OCI-LY7 (cell line): ENCODE results near the gene SHMT2. TPM values are rescaled to one million over a fixed set of nuclear protein-coding genes. Genes with fewer than 3 reads are reported as not detected.
A peak's percentile ranks its signal among the peaks of the same experiment; 100 is the strongest.

Experiments used
- BruUV-seq: library from RNA; stranded (reverse); fragments of 400-500 nt; replicated peaks from 2 replicates; lab custom pipeline; 2021; lab: Mats Ljungman, UMichigan
- CTCF ChIA-PET: fragments of 300-600 bp; sonication (Branson Sonifier 250); formaldehyde crosslinking; loops from one replicate; lab custom pipeline; 2022; ENCODE audit warnings: antibody characterized with exemption; ENCODE audit not compliant: unreplicated experiment; lab: Charles Lee
- POLR2A ChIA-PET: fragments of 300-600 bp; sonication (Branson Sonifier 250); formaldehyde crosslinking; loops from one replicate; lab custom pipeline; 2022; ENCODE audit warnings: antibody characterized with exemption; lab: Charles Lee
- DNase-seq: peaks from one replicate; pipeline ENCODE4 v3.0.0-alpha.2; 2015; ENCODE audit warnings: low spot score
- H2AFZ ChIP-seq: fragments of 200-600 bp; sonication (generic), shearing (Covaris generic); 2 replicates; pipeline ENCODE4 v1.6.1; 2014; ENCODE audit warnings: mild to moderate bottlenecking, antibody characterized with exemption, low read length, moderate library complexity
- H3K27ac ChIP-seq: fragments of 200-600 bp; sonication (generic); 2 replicates; pipeline ENCODE4 v1.5.1; 2014; ENCODE audit warnings: mixed run types, low read depth, mild to moderate bottlenecking, moderate library complexity, low read length, inconsistent platforms; ENCODE audit not compliant: poor library complexity, severe bottlenecking
- H3K36me3 ChIP-seq: fragments of 200-600 bp; sonication (generic); 2 replicates; pipeline ENCODE4 v1.6.1; 2014; ENCODE audit warnings: mild to moderate bottlenecking, antibody characterized with exemption, low read length, moderate library complexity, mixed read lengths; ENCODE audit not compliant: insufficient read depth
- H3K4me1 ChIP-seq: fragments of 200-600 bp; sonication (generic); 2 replicates; pipeline ENCODE4 v1.5.1; 2014; ENCODE audit warnings: mild to moderate bottlenecking, low read length; ENCODE audit not compliant: insufficient read depth, poor library complexity, severe bottlenecking
- H3K4me2 ChIP-seq: fragments of 200-600 bp; sonication (generic); 2 replicates; pipeline ENCODE4 v1.6.1; 2014; ENCODE audit warnings: mild to moderate bottlenecking, low read length
- H3K4me3 ChIP-seq: fragments of 200-600 bp; sonication (generic); 2 replicates; pipeline ENCODE4 v1.5.1; 2014; ENCODE audit warnings: mild to moderate bottlenecking, low read depth, low read length; ENCODE audit not compliant: poor library complexity, severe bottlenecking
- H3K79me2 ChIP-seq: fragments of 200-600 bp; sonication (generic); 2 replicates; pipeline ENCODE4 v1.6.1; 2016; ENCODE audit warnings: low read depth, mild to moderate bottlenecking, low read length, moderate library complexity, mixed read lengths; ENCODE audit not compliant: insufficient read depth
- H3K9me2 ChIP-seq: fragments of 200-600 bp; sonication (generic); 2 replicates; pipeline ENCODE4 v1.6.1; 2016; ENCODE audit warnings: mild to moderate bottlenecking, low read length, mixed read lengths; ENCODE audit not compliant: insufficient read depth
- H3K9me3 ChIP-seq: fragments of 200-600 bp; sonication (generic); 2 replicates; pipeline ENCODE4 v1.6.1; 2014; ENCODE audit warnings: mild to moderate bottlenecking, mixed run types, low read length, mixed read lengths
- H4K20me1 ChIP-seq: fragments of 200-600 bp; sonication (generic); 2 replicates; pipeline ENCODE4 v1.6.1; 2014; ENCODE audit warnings: mild to moderate bottlenecking, antibody characterized with exemption, low read length, moderate library complexity, mixed read lengths; ENCODE audit not compliant: insufficient read depth
- EZH2phosphoT487 ChIP-seq: fragments of 200-600 bp; sonication (generic); IDR thresholded peaks from 2 replicates; pipeline ENCODE4 v1.6.1; 2018; ENCODE audit warnings: low read depth, borderline replicate concordance, mild to moderate bottlenecking, mixed run types, antibody characterized with exemption, low read length, moderate library complexity, mixed read lengths
- intact Hi-C: fragments of 100-400 bp; cut with micrococcal nuclease; formaldehyde crosslinking; loops from one replicate; pipeline ENCODE4 v1.10.0; 2022; ENCODE audit not compliant: unreplicated experiment
- total RNA-seq, 2 experiments: library from RNA; depleted of rRNA in 1 of 2; stranded (reverse); fragments of >200 nt in 1 of 2; shearing (Covaris generic) in 1 of 2; gene quantifications; 2 replicates each; pipeline ENCODE4 v1.2.3, GENCODE V29; 2014 to 2022
- TF ChIP-seq, protein P1 (sequence below): fragments of 200-600 bp; sonication (generic); conservative IDR thresholded peaks from 2 replicates; pipeline ENCODE4 v1.5.1; 2014; ENCODE audit warnings: mild to moderate bottlenecking, antibody characterized with exemption, low read length, moderate library complexity, mixed read lengths

SHMT2 gene
- total RNA-seq, 2 experiments from 2014 or later: 394 to 415 TPM

DNA sequence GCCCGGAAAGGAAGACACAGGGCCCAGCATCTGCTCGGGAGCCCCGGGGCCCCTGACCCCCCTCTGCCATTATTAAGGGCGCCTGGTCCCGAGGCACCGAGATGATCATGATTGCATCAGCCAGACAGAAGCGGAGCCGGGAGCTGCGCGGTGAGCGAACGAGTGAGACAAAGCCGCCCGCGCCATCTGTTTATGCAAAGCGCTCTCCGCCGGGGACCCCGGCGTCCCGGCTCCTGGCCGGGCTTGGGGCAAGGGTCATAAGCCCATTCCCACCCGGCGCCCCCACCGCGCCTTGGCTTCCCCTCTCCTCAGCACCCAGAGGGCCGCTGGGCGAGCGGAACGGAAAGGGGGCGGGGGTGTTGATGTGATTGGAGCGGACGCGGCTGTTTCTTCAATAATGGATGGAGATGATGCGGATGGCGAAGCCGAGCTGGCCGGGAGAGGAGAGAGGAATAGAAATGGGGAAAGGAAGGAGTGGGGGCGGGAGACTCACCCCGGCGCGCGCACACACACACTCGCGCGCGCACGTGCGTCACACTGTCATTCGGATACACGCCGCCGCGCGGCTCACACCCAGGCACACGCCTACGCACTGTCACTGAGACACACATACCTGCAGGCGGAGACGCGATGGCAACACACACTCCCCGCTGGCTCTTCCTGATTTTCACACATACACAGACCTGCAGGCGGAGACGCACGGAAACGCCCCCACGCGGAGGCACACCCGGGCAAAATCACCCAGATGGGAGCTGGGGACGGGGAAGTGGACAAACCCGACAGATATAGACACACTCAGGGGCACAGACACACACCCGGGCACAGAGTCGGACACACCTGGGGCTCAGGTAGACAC is 10.8 kb downstream of the SHMT2 start:
- H3K4me3 ChIP-seq: peak overlapping the region; percentile 74
- peak overlapping the region; percentile 99 for H3K4me2 ChIP-seq
- H2AFZ ChIP-seq: peak overlapping the region; percentile 34; the same call in 1 of the 2 replicates
- intact Hi-C loops: loop anchor here (2.0 to 5.0 kb wide), 5 partner anchors 128 to 512 kb away; partner anchors contain the start of genes CDK4, DDIT3 and STAT6
- no peaks in the 10 kb centered on the region for H3K9me3 ChIP-seq
- POLR2A ChIA-PET: interaction anchor here (0.6 to 7.3 kb wide), 8 partner anchors 9 to 530 kb away, joined by 3 to 69 read pairs (median 10); partner anchors contain the start of gene SHMT2
- CTCF ChIA-PET: interaction anchor here (0.5 to 4.5 kb wide), 6 partner anchors 10 to 604 kb away, joined by 3 to 32 read pairs (median 10); partner anchors contain the start of genes INHBE and SHMT2
- H3K9me2 ChIP-seq: no peaks in the 10 kb centered on the region
- no peaks in the 10 kb centered on the region for H3K79me2 ChIP-seq
- BruUV-seq: TSS peak; percentile 72
- H4K20me1 ChIP-seq: no peaks in the 10 kb centered on the region
- peaks cover 8% of the 10 kb centered on the region for H3K36me3 ChIP-seq
- peak overlapping the region; percentile 92 for H3K27ac ChIP-seq
- peak; percentile 87 for DNase-seq
- TF ChIP-seq EZH2phosphoT487: no peak
- TF ChIP-seq, protein P1, sequence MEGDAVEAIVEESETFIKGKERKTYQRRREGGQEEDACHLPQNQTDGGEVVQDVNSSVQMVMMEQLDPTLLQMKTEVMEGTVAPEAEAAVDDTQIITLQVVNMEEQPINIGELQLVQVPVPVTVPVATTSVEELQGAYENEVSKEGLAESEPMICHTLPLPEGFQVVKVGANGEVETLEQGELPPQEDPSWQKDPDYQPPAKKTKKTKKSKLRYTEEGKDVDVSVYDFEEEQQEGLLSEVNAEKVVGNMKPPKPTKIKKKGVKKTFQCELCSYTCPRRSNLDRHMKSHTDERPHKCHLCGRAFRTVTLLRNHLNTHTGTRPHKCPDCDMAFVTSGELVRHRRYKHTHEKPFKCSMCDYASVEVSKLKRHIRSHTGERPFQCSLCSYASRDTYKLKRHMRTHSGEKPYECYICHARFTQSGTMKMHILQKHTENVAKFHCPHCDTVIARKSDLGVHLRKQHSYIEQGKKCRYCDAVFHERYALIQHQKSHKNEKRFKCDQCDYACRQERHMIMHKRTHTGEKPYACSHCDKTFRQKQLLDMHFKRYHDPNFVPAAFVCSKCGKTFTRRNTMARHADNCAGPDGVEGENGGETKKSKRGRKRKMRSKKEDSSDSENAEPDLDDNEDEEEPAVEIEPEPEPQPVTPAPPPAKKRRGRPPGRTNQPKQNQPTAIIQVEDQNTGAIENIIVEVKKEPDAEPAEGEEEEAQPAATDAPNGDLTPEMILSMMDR: peak; percentile 38; the same call in 1 of the 2 replicates
- H3K4me1 ChIP-seq: peaks cover 49% of the 10 kb centered on the region

DNA sequence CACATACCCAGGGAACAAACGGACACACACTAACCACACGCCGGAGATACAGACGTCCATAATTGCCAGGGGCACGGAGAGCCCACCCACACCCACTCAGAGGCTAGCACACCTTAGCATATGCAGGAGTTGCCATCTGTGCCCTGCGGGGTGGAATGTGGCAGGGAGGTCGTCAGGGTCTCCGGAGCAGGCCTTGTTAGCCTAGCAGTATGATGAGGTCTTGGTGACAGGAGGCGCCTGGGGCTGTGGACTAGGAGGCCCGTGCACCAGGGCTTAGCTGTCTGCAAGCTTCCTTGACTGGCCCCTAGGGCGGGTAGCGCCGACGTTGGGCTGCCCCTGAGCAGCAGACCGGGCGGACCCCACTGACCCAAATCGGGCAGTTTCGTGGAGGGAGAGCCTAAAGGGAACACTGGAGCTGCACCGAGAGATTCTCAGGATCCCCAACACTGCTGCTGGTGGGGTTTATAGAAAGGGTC is 11.5 kb downstream of the SHMT2 start:
- H2AFZ ChIP-seq: peak overlapping the region; percentile 34; the same call in 1 of the 2 replicates
- peak; percentile 64 for DNase-seq
- intact Hi-C loops: loop anchor here (2.0 to 5.0 kb wide), 5 partner anchors 129 to 511 kb away; partner anchors contain the start of genes CDK4, DDIT3 and STAT6

More for the DNA sequence above, 11.5 kb downstream of the SHMT2 start:
- Histone ChIP-seq H3K36me3 (peaks cover under 1% of the 10 kb centered on the region; the same call in 1 of the 2 replicates), H3K4me2 (peak overlapping the region; percentile 99), H4K20me1 (no peaks in the 10 kb centered on the region), H3K4me3 (peak overlapping the region; percentile 74), H3K9me3 (no peaks in the 10 kb centered on the region), H3K27ac (peak overlapping the region; percentile 92), H3K4me1 (peaks cover 49% of the 10 kb centered on the region), H3K9me2 (no peaks in the 10 kb centered on the region), H3K79me2 (no peaks in the 10 kb centered on the region)
- ChIA-PET POLR2A (interaction anchor here (0.6 to 7.3 kb wide), 6 partner anchors 9 to 238 kb away, joined by 3 to 69 read pairs (median 11); partner anchors contain the start of gene SHMT2), CTCF (interaction anchor here (0.5 to 4.5 kb wide), 6 partner anchors 11 to 921 kb away, joined by 3 to 32 read pairs (median 6); partner anchors contain the start of genes INHBE and SHMT2)
- BruUV-seq: no TSS peak
- TF ChIP-seq EZH2phosphoT487: no peak
- TF ChIP-seq, protein P1: no peak
